ENCODE data around the gene CD300LG.
"Not testable (repeated sequence)": the region's sequence is repeated elsewhere in the genome, so short reads cannot be mapped to it uniquely, and the experiment has no call there.

CD300LG gene

GRCh38 chr17:43826206-43826605, 20.8 kb upstream of the CD300LG start:
- no peak for DNase-seq

DNA sequence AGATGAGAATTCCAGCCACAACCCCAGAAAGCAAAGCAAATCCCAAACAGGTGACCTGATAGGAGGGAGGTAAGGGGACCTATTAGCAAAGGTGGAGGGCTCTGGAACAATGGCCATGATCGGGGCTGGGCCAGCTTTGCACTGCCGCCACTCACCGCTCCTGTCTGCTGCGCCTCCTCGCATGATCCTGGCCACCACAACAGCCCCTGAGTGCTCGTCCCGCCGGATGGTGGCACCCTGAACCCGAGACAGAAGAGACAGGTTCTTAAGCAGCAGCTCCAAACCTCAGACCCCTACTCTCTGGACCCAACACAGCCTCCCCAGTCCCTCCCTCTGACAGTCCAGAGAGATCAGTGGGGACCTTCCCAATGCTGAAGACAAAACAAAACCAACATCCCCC, 19.4 kb upstream of the CD300LG start:
- DNase-seq: no peak

GRCh38 chr17:43829738-43830137, 17.2 kb upstream of the CD300LG start:
- no peak for DNase-seq

GRCh38 chr17:43830510-43831140, 16.4 kb upstream of the CD300LG start:
- DNase-seq: no peak

DNA sequence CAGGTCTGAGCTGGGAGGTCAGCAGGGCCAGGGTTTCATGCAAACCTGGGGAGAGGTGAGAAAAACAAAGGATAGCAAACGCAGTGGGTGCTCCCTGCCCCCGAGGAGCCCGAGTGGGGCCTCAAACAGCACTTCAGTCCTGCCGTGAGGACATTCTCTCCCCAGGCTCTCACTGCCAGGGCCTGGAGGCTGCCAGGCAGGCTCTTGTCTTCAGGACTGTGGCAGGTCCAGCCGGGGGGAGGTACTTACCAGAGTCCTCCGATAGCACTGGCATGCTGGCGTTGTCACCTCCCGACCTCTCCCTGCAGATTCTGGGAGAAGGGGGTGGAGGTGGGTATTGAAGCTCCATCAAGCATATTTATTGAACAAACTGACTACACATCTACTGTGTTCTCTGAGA, 15.3 kb upstream of the CD300LG start:
- DNase-seq: no peak

DNA sequence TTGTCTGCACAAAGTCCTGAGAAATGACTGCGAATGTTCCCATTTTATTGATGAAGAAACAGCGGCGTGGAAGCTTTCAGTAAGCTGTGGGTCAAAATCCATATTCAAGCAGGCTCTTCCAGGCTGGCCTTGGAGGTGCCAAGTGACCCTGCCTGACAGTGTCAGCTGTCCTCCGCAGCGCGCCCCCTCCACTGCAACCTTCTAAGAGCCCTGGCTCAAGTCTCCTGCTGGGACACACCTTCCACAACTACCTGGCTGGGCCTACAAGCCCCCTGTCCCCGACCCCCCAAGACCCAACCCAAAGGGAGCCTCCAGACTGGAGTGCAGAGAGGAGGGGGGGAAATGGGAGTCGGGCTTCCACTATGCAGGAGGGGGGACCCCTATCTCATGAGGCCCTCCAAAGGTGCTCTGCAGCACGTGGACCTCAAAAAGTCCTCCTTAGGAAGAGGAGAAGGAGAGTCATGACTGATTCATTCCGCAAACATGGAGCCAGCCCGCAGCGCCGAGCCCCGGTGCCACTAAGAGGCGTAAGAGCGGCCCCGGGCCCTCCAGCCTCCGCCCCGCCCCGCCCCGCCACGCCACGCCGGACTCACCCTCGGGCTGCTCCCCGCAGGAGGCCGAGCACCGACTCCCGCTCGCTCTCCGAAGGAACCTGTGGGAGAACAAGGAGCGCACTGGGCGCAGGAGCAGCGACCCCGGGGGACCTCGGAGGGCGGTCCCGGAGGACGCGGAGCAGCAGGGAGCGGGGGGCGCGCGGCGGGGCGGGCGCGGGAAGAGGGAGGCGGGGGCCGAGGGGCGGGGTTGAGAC, 14.6 kb upstream of the CD300LG start:
- no peak for DNase-seq

- DNase-seq: peak; percentile 58
Measured at GRCh38 chr17:43832976-43833829, 13.8 kb upstream of the CD300LG start, which contains the start of gene MPP3. Gene MPP3 (minus strand): TSS chr17:43833146. CDS start chr17:43831906, 1,240 bp downstream.

- no peak for DNase-seq
Measured at GRCh38 chr17:43834106-43834505, 12.9 kb upstream of the CD300LG start.

DNA sequence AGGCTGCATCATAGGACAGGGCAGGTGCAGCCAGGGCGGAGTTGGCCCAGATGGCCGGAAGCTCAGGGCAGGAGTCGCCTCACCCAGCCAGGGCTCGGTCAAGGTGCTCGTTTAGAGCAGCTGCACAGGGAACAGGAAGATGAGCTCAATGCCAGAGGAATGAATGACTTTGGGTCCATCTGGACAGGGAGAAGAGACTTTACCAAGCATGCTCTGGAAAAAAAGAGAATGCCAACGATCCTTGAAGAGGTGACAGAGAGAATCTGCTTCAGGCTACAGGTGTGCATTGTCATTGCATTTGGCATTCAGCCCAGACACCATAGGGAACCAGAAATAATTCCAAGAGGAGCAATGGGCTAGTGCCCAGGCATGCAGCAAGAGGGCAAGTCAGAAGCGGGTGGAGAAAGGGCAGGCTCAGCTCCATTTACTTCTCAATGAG, 7.3 kb upstream of the CD300LG start:
- no peak for DNase-seq

- peak; percentile 16 for DNase-seq
Measured at GRCh38 chr17:43840814-43841213, 6.2 kb upstream of the CD300LG start.

- no peak for DNase-seq
Measured at GRCh38 chr17:43841282-43841681, 5.7 kb upstream of the CD300LG start.

DNA sequence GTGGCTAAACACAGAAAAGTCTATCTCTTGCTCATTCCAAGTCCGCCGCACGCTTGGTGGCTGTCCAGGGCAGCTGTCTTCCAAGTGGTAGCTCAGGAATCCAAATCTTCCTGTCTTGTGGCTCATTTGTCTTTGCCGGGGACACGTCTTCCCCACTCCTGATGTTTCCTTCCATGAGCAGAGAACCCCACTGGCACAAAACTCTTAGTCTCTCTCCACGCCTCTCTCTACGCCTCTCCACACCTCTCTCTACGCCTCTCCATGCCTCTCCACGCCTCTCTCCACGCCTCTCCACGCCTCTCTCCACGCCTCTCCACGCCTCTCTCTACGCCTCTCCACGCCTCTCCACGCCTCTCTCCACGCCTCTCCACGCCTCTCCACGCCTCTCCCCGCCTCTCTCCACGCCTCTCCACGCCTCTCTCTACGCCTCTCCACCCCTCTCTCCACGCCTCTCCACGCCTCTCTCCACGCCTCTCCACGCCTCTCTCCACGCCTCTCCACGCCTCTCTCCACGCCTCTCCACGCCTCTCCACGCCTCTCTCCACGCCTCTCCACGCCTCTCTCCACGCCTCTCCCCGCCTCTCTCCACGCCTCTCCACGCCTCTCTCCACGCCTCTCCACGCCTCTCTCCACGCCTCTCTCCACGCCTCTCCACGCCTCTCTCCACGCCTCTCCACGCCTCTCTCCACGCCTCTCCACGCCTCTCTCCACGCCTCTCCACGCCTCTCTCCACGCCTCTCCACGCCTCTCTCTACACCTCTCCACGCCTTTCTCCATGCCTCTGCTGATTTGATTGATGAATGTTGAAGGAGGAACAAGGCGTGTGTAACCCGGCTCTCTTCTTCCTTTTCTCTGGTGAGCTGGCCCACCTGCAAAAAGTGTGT, 4.6 kb upstream of the CD300LG start:
- not testable (repeated sequence) for DNase-seq

- DNase-seq: no peak
Measured at GRCh38 chr17:43842975-43843325, 4.0 kb upstream of the CD300LG start.

- no peak for DNase-seq
Measured at GRCh38 chr17:43844241-43844640, 2.7 kb upstream of the CD300LG start.

- no peak for DNase-seq
Measured at GRCh38 chr17:43845766-43846165, 1.2 kb upstream of the CD300LG start.

DNA sequence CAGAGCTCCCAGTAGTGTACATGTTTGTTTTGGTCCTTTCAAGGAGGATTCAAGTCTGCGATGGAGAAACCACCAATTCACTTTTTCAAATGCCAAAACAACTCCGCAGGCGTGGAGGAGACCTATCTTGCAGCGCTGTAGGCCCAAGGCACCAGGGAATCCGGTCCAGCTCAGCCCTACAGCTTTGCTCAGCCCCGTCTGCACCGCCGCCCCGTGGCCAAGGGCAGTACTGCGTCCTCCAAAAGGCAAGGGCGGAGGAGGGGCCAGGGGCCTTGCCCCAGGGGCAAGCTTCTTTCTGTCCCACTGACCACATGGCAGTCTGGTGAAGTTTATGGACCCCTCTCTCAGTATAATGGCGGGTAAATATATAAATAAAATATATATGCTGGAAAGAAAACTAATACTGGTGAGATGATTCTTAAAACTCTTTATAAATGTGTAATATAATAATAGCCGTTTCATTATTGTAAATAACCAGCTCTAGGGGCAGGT, 709 bp upstream of the CD300LG start:
- DNase-seq: peak; percentile 63

- no peak for DNase-seq
Measured at GRCh38 chr17:43848601-43849000, 1.6 kb downstream of the CD300LG start.

DNA sequence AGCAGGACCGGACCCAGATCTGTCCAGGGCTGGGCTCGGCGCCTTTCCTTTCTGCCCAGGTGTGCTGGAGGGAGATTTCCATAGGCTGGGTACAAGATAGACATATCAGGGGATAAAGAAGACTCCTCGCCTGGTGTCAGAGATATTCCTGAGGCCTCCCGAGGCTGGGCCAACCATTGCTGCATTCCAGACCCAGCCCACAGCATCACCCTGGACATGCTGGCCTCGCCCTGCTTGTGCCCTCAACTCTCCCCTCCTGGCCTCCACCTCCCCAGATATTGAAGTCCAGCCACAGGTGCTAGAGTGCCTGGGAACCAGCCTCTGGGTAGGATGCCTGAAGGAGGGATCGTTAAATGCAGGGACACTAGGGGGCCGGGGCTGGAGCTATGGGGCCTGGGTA, 2.1 kb downstream of the CD300LG start:
- no peak for DNase-seq

DNA sequence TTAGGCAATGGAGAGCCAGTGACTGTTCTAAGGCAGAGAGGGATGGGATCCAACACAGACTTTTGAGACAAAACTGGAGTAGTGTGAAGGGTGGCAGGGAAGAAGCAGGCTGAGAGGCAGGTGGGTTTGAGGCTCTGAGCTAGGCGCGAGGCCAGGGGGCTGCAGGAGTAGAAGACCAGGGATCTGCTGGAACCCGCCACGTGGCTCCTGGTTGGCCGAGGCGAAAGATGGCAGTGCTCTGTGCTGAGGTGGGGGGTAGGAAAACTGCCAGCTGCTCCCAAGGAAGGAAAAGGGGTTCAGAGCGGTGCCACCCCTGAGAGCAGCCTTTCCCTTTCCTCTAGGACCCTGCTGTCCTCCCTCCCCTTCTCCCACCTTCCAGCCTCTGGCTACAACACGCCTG, 5.6 kb downstream of the CD300LG start:
- DNase-seq: no peak

DNA sequence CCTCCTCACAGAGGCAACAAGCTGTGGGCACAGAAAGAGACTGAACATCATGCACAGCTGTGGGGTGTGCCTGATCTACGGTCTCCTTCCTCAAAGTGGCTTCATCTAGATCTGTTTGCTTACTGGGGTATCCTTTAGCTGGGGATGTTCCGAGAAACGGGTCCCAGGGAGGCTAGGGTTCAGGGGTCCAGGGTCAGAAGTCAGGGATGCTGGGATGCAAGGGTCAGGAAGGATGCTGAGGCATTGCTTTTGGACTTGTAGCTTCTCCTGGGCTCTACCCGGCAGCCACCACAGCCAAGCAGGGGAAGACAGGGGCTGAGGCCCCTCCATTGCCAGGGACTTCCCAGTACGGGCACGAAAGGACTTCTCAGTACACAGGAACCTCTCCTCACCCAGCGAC, 6.6 kb downstream of the CD300LG start:
- DNase-seq: no peak

DNA sequence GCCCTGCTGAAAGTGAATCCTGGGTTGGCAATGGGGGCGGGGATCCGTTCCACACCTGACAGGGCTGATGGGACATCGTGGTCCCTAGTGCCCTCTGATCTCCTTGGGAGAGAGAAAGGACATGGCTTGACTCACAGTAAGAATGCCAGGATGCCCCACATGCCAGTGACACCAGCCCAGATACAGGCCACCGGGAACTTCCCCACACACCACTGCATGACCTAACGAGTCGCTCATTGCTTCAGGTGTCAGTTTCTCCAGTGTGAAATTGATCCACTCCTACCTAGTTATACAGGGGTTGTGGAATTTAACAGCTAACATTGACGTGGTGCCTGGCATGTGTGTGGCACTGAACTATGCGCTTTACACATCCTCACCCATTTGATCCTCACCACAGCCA, 7.5 kb downstream of the CD300LG start:
- DNase-seq: no peak

- no peak for DNase-seq
Measured at GRCh38 chr17:43855061-43855460, 8.1 kb downstream of the CD300LG start.

Data from hematopoietic multipotent progenitor cell treated with erythropoietin and hydrocortisone succinate and interleukin-3 and kit ligand, for 8 days (in vitro differentiated cells).